ENCODE data around the gene ADGRL1. TPM values are rescaled to one million over a fixed set of nuclear protein-coding genes. Genes with fewer than 3 reads are reported as not detected.
"Not testable (repeated sequence)": the region's sequence is repeated elsewhere in the genome, so short reads cannot be mapped to it uniquely, and the experiment has no call there.

The ADGRL1 gene
- total RNA-seq, 2 donors from 2014 or later: 15.4 to 15.7 TPM

GRCh38 chr19:14189415-14189814 is 16.6 kb downstream of the ADGRL1 start:
- Histone ChIP-seq H3K27ac (no peak overlapping the region), H3K36me3 (no peaks in the 10 kb centered on the region), H3K27me3 (replicated peaks; ENCODE audit: insufficient read depth) (no peaks in the 10 kb centered on the region), H3K4me1 (ENCODE audit: control insufficient read depth in 1 of 2, low read depth in 2 of 2) (no peaks in the 10 kb centered on the region), H3K9me3 (no peaks in the 10 kb centered on the region), H3K4me3 (no peak overlapping the region)
- ATAC-seq (ENCODE audit: insufficient number of reproducible peaks, low FRiP score, low read depth) (no peak), DNase-seq (ENCODE audit: low spot score) (no peak)
- TF ChIP-seq CTCF (IDR thresholded peaks at IDR 0.05): no peak

GRCh38 chr19:14188086-14188485 is 17.9 kb downstream of the ADGRL1 start:
- not testable (repeated sequence) for H3K4me3 ChIP-seq; H3K27ac ChIP-seq; DNase-seq (ENCODE audit: low spot score); H3K27me3 ChIP-seq (replicated peaks; ENCODE audit: insufficient read depth); H3K36me3 ChIP-seq; H3K4me1 ChIP-seq (ENCODE audit: control insufficient read depth in 1 of 2, low read depth in 2 of 2); ATAC-seq (ENCODE audit: insufficient number of reproducible peaks, low FRiP score, low read depth); H3K9me3 ChIP-seq

DNA sequence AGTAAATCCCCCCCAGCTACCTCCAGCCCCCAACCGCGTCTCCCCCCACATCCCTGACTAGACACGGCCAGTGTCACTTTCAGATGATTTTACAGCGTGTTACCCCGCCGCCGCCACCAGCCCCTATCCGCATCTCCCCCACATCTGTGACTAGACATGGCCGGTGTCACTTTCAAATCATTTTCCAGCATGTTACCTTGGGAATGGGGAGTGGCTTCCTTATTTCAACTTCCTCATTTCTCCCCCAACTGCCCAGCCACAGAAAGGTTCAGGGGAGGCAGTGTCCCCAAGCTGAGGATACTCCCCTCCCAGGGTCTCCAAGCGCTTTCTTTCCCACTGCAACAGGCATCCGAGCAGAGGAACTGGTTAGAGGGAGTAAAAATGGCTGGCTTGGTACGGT is 18.4 kb downstream of the ADGRL1 start:
- DNase-seq (ENCODE audit: low spot score): no peak
- H3K27me3 ChIP-seq (replicated peaks; ENCODE audit: insufficient read depth): no peaks in the 10 kb centered on the region
- H3K36me3 ChIP-seq: no peaks in the 10 kb centered on the region
- no peak overlapping the region for H3K4me3 ChIP-seq
- no peak for TF ChIP-seq CTCF (IDR thresholded peaks at IDR 0.05)
- no peaks in the 10 kb centered on the region for H3K9me3 ChIP-seq
- ATAC-seq (ENCODE audit: insufficient number of reproducible peaks, low FRiP score, low read depth): no peak
- no peak overlapping the region for H3K27ac ChIP-seq
- no peaks in the 10 kb centered on the region for H3K4me1 ChIP-seq (ENCODE audit: control insufficient read depth in 1 of 2, low read depth in 2 of 2)

DNA sequence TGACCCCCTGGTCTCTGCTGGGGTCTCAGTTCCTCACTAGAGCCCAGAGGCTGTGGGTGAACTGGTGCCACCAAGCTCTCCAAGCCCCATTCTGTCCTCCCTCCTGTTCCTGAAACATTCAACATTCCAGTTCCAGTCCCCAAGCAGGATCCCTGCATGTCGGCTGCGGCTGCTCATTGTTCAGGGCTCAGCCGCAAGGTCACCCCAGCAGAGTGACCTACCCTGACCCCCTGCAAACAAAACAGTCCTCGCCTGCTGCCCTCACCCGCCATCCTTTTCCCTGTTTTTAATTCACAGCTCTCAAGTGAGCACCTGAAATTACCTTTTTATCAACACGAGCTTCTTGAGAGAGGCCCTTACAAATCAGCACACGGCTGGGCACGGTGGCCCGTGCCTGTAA is 19.3 kb downstream of the ADGRL1 start:
- not testable (repeated sequence) for H3K9me3 ChIP-seq; H3K4me1 ChIP-seq (ENCODE audit: control insufficient read depth in 1 of 2, low read depth in 2 of 2); H3K4me3 ChIP-seq; H3K36me3 ChIP-seq; ATAC-seq (ENCODE audit: insufficient number of reproducible peaks, low FRiP score, low read depth); DNase-seq (ENCODE audit: low spot score); H3K27ac ChIP-seq; H3K27me3 ChIP-seq (replicated peaks; ENCODE audit: insufficient read depth)

DNA sequence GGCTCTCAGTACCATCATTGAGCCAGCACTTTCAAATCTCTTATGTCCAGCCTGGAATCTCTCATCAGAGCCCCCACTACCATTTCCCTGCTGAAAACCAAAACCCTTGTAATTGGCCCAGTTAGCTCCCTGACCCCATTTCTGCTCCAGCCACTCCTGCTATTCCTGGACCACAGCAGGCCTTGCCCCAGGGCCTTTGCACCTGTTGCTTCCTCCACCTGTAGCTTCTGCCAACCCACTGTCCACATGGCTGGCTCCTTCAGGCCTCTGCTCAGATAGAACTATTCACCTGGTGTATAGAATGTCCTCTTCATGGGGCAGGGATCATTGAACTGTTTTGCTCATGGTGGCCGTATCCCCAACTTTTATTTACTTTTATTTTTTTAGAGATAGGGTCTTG is 20.3 kb downstream of the ADGRL1 start:
- not testable (repeated sequence) for ATAC-seq (ENCODE audit: insufficient number of reproducible peaks, low FRiP score, low read depth); H3K9me3 ChIP-seq; H3K4me1 ChIP-seq (ENCODE audit: control insufficient read depth in 1 of 2, low read depth in 2 of 2); DNase-seq (ENCODE audit: low spot score); H3K36me3 ChIP-seq; H3K27ac ChIP-seq; H3K27me3 ChIP-seq (replicated peaks; ENCODE audit: insufficient read depth); H3K4me3 ChIP-seq

DNA sequence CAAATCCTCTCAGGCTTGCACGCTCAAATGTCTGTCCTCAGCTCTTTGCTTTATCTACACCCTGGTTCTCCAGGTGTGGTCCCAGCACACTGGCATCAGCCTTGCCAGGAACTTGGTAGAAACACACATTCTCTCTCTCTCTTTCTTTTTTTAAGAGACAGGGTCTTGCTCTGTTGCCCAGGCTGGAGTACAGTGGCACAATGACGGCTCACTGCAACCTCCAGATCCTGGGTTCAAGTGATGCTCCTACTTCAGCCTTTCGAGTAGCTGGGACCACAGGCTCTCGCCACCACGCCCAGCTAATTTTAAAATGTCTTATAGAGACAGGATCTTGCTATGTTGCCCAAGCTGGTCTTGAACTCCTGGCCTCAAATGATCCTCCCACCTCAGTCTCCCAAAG is 20.8 kb downstream of the ADGRL1 start:
- DNase-seq (ENCODE audit: low spot score): no peak
- H3K27me3 ChIP-seq (replicated peaks; ENCODE audit: insufficient read depth): no peaks in the 10 kb centered on the region
- no peak overlapping the region for H3K27ac ChIP-seq
- H3K9me3 ChIP-seq: no peaks in the 10 kb centered on the region
- H3K4me3 ChIP-seq: no peak overlapping the region
- no peak for ATAC-seq (ENCODE audit: insufficient number of reproducible peaks, low FRiP score, low read depth)
- no peaks in the 10 kb centered on the region for H3K36me3 ChIP-seq
- TF ChIP-seq CTCF (IDR thresholded peaks at IDR 0.05): no peak
- no peaks in the 10 kb centered on the region for H3K4me1 ChIP-seq (ENCODE audit: control insufficient read depth in 1 of 2, low read depth in 2 of 2)

DNA sequence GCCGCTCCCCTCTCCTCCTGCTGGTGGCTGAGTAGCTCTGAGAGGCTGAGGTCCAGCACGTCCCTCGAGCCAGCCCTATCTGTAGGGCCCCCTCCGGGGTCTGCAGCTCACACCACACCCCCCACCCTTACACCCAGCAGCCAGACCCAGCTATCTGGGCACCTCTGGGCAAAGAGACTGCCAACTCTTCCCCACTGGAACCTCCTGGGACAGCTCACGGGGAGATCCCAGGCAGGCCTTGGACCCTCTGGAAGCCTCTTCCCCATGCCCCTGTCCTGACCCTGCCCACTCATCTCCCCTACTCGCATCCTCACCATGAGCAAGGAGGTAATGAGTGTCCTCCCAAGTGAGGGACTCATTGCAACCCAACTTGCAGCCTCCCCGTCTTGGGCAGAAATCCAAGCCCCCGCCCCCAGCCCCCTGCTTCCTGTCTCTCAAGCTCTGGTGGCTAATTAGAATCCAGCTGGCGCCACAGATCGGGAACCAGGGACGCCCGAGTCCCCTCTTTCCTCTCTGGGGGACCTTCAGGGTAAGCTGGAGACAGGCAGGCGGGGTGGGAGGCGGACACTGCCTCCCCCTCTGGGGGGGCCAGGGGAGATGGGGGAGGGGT is 22.1 kb downstream of the ADGRL1 start:
- ATAC-seq (ENCODE audit: insufficient number of reproducible peaks, low FRiP score, low read depth) (no peak), DNase-seq (ENCODE audit: low spot score) (no peak)
- no peak for TF ChIP-seq CTCF (IDR thresholded peaks at IDR 0.05)
- H3K4me3 ChIP-seq: no peak overlapping the region
- H3K36me3 ChIP-seq: no peaks in the 10 kb centered on the region
- H3K27ac ChIP-seq: no peak overlapping the region
- H3K9me3 ChIP-seq: no peaks in the 10 kb centered on the region
- no peaks in the 10 kb centered on the region for H3K27me3 ChIP-seq (replicated peaks; ENCODE audit: insufficient read depth)
- H3K4me1 ChIP-seq (ENCODE audit: control insufficient read depth in 1 of 2, low read depth in 2 of 2): no peaks in the 10 kb centered on the region
